GM12878 (cell line): ENCODE data around the gene TMEM256. TPM values are rescaled to one million over a fixed set of nuclear protein-coding genes. Genes with fewer than 3 reads are reported as not detected.

Source experiments
- ATAC-seq: fragments of 200-7000 bp; cut with Tn5 transposase; 3 replicates; pipeline ENCODE4 v1.9.1; 2020; ENCODE audit warnings: mild to moderate bottlenecking, moderate library complexity
- BruUV-seq: library from RNA; stranded (reverse); fragments of 400-500 nt; replicated peaks from 2 replicates; lab custom pipeline; 2021; lab: Mats Ljungman, UMichigan
- CTCF ChIA-PET: fragments of 300-600 bp; sonication (Branson Sonifier 250); formaldehyde crosslinking; extraction: SDS; loops from one replicate; lab custom pipeline; 2021; ENCODE audit warnings: inconsistent platforms; lab: Yijun Ruan, JAX
- POLR2A ChIA-PET: fragments of 350-600 bp; formaldehyde crosslinking; extraction: SDS; loops from one replicate; lab custom pipeline; 2021; ENCODE audit warnings: inconsistent platforms; lab: Charles Lee
- RAD21 ChIA-PET: fragments of 300-600 bp; sonication (Branson Sonifier 250); formaldehyde crosslinking; loops from one replicate; lab custom pipeline; 2023; ENCODE audit warnings: antibody characterized with exemption; ENCODE audit not compliant: unreplicated experiment; lab: Charles Lee
- SMC1A ChIA-PET: fragments of 300-600 bp; sonication (Branson Sonifier 250); formaldehyde crosslinking; loops from one replicate; lab custom pipeline; 2023; ENCODE audit not compliant: unreplicated experiment, uncharacterized antibody; lab: Charles Lee
- DNase-seq: peaks from one replicate; pipeline ENCODE4 v3.0.0-alpha.2; 2011; ENCODE audit warnings: low read depth, low spot score
- FAIRE-seq: peaks from 3 replicates; lab custom pipeline; 2011; peaks lifted over from hg19 to GRCh38; lab: Jason Lieb, UNC
- H2AFZ ChIP-seq: 2 replicates; pipeline ENCODE4 v1.6.0; 2011; ENCODE audit warnings: low read depth, low read length, control low read depth; ENCODE audit not compliant: control insufficient read depth
- H3K27ac ChIP-seq: 2 replicates; pipeline ENCODE4 v1.5.1; 2011; ENCODE audit warnings: control low read depth; ENCODE audit not compliant: control insufficient read depth, insufficient read depth
- H3K27me3 ChIP-seq, 2 experiments: replicated peaks in 1 of 2; 2 replicates each; pipeline versions ENCODE4 v1.6.0 to v1.6.1; 2011; ENCODE audit warnings: low read length in 1 of 2; ENCODE audit not compliant: control insufficient read depth in 2 of 2, insufficient read depth in 2 of 2
- H3K36me3 ChIP-seq, 2 experiments: 2 replicates each; pipeline ENCODE4 v1.5.1; 2011; ENCODE audit warnings: low read length in 1 of 2; ENCODE audit not compliant: control insufficient read depth in 2 of 2, insufficient read depth in 2 of 2
- H3K4me1 ChIP-seq: 2 replicates; pipeline ENCODE4 v1.6.1; 2011; ENCODE audit warnings: mild to moderate bottlenecking, low read length, moderate library complexity, mixed read lengths; ENCODE audit not compliant: control insufficient read depth, insufficient read depth
- H3K4me2 ChIP-seq: 2 replicates; pipeline ENCODE4 v1.6.0; 2011; ENCODE audit warnings: control low read depth; ENCODE audit not compliant: control insufficient read depth, insufficient read depth
- H3K4me3 ChIP-seq: fragments of 200-600 bp; sonication (generic); 2 replicates; pipeline ENCODE4 v1.5.1; 2016
- H3K79me2 ChIP-seq: 2 replicates; pipeline ENCODE4 v1.6.0; 2011; ENCODE audit warnings: low read length; ENCODE audit not compliant: control insufficient read depth, insufficient read depth
- H3K9ac ChIP-seq: 2 replicates; pipeline ENCODE4 v1.8.0; 2011; ENCODE audit warnings: low read length, control low read depth, mixed read lengths; ENCODE audit not compliant: control insufficient read depth, insufficient read depth
- H3K9me3 ChIP-seq: replicated peaks from 3 replicates; pipeline ENCODE4 v1.5.1; 2011; ENCODE audit warnings: mild to moderate bottlenecking, low read length; ENCODE audit not compliant: control insufficient read depth, insufficient read depth
- H4K20me1 ChIP-seq: 2 replicates; pipeline ENCODE4 v1.6.0; 2011; ENCODE audit not compliant: control insufficient read depth, insufficient read depth
- ASH2L ChIP-seq: fragments of 300-600, 200-600 bp; sonication (generic); IDR thresholded peaks from 2 replicates; pipeline ENCODE4 v1.6.1; 2017; ENCODE audit warnings: low read depth, mild to moderate bottlenecking, borderline replicate concordance
- BHLHE40 ChIP-seq, 2 experiments: fragments of 450-650 bp in 1 of 2; IDR thresholded peaks; 2 replicates each; pipeline ENCODE4 v1.6.1; 2011 to 2017; ENCODE audit warnings: low read depth in 2 of 2, borderline replicate concordance in 1 of 2, improper control_type of control experiment in 1 of 2, low read length in 1 of 2, mild to moderate bottlenecking in 1 of 2
- CBFB ChIP-seq: IDR thresholded peaks from 2 replicates; pipeline ENCODE4 v1.6.1; 2016; ENCODE audit warnings: antibody characterized with exemption, low read depth
- EGR1 ChIP-seq, 2 experiments: IDR thresholded peaks; 1 replicate in 1 of 2; 2 replicates in 1 of 2; pipeline ENCODE4 v1.6.1; 2011 to 2012; ENCODE audit warnings: low read depth in 2 of 2, low read length in 2 of 2, borderline replicate concordance in 1 of 2, mild to moderate bottlenecking in 1 of 2, moderate library complexity in 1 of 2
- ETV6 ChIP-seq, 2 experiments: fragments of 450-650 bp in 1 of 2; IDR thresholded peaks in 1 of 2; conservative IDR thresholded peaks in 1 of 2; 2 replicates each; pipeline ENCODE4 v1.6.1; 2014; ENCODE audit warnings: antibody characterized with exemption in 1 of 2, borderline replicate concordance in 1 of 2, low read depth in 1 of 2, mild to moderate bottlenecking in 1 of 2, moderate library complexity in 1 of 2
- POLR2A ChIP-seq: IDR thresholded peaks from 2 replicates; pipeline ENCODE4 v1.6.1; 2011; ENCODE audit warnings: low read depth, mild to moderate bottlenecking, low read length
- POLR2AphosphoS2 ChIP-seq: IDR thresholded peaks from 2 replicates; pipeline ENCODE4 v1.6.1; 2011; ENCODE audit warnings: low read depth, mild to moderate bottlenecking, low read length, improper control_type of control experiment, moderate library complexity
- SIX5 ChIP-seq: IDR thresholded peaks from 2 replicates; pipeline ENCODE4 v1.6.1; 2011; ENCODE audit warnings: mild to moderate bottlenecking, low read depth, low read length, moderate library complexity; ENCODE audit not compliant: severe bottlenecking
- SMARCA5 ChIP-seq: fragments of 450-650 bp; IDR thresholded peaks from 2 replicates; pipeline ENCODE4 v1.6.1; 2017; ENCODE audit warnings: mild to moderate bottlenecking
- STAT3 ChIP-seq: IDR thresholded peaks from 2 replicates; pipeline ENCODE4 v1.6.1; 2011; ENCODE audit warnings: low read depth, low read length, improper control_type of control experiment
- TARDBP ChIP-seq: IDR thresholded peaks from 2 replicates; pipeline ENCODE4 v1.6.1; 2016; ENCODE audit warnings: borderline replicate concordance
- WGBS: methylation state at CpG from one replicate; pipeline ENCODE4 v1.1.6; 2016; ENCODE audit warnings: low lambda C conversion rate; ENCODE audit not compliant: insufficient replicate concordance, insufficient coverage; ENCODE audit errors: missing lambda C conversion rate; 5-methylcytosine and 5-hydroxymethylcytosine counted together
- in situ Hi-C: fragments of 300-500 bp; cut with MboI; formaldehyde crosslinking; loops from 9 replicates; pipeline ENCODE4 v1.14.3; 2018; ENCODE audit warnings: mixed read lengths
- intact Hi-C: fragments of 100-400 bp; cut with micrococcal nuclease; formaldehyde crosslinking; loops from one replicate; pipeline ENCODE4 v1.14.2; 2022; ENCODE audit not compliant: unreplicated experiment
- polyA plus RNA-seq, 11 experiments: library from polyadenylated mRNA; depleted of rRNA in 4 of 11; unstranded in 6 of 11; stranded (reverse) in 5 of 11; fragments of >200 nt; fragmentation: Nextera tagmentation in 4 of 11; fragmentation: Illumina TruSeq in 1 of 11; extraction: Ambion mirVana in 4 of 11; extraction: Trizol in 1 of 11; gene quantifications; 1 replicate in 1 of 11; 2 replicates in 10 of 11; pipeline versions ENCODE4 v1.2.1 to v1.2.3, GENCODE V29; 2011 to 2016; ENCODE audit warnings: inconsistent platforms in 2 of 11, missing spikeins in 2 of 11, low read depth in 1 of 11
- total RNA-seq, 4 experiments: library from RNA; depleted of rRNA in 3 of 4; stranded (reverse); fragments of >200 nt in 3 of 4; fragmentation: Illumina TruSeq in 1 of 4; extraction: Trizol in 1 of 4; gene quantifications; 2 replicates each; pipeline versions ENCODE4 v1.2.1 to v1.2.3, GENCODE V29; 2013 to 2021
- TF ChIP-seq, protein P1 (sequence below): fragments of 450-650 bp; IDR thresholded peaks from 2 replicates; pipeline ENCODE4 v1.6.1; 2017; ENCODE audit warnings: mild to moderate bottlenecking

Gene TMEM256
- total and polyA plus RNA-seq, 10 of the 15 experiments (the other 5 are each of a cell fraction or from before 2014, with no cell fraction given), result 57.3 to 342 (median 95.7) TPM

DNA sequence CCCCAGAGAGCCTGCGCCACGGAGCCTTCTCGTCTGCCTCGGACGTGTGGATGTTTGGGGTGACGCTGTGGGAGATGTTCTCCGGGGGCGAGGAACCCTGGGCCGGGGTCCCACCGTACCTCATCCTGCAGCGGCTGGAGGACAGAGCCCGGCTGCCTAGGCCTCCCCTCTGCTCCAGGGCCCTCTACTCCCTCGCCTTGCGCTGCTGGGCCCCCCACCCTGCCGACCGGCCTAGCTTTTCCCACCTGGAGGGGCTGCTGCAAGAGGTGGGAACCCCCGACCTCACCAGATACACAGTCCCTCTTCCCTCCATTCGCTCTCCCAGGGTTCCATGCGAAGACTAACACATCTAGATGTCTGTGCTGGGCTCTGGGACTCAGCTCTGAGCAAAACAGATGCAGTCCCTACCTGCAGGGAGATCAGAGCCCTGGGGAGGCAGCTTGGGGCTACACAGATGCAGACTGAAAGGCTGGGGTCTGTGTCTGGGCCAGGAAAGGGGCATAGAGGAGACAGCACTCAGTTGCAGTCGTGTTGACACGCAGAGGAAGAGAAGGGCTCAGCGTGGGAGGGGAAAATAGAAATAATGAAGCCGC lies 19.3 kb downstream of the TMEM256 start:
- FAIRE-seq (no peak), DNase-seq (no peak)
- no peaks in the 10 kb centered on the region; the same call in 2 of the 3 replicates for H3K9me3 ChIP-seq
- ChIA-PET RAD21 (no interaction called here), SMC1A (no interaction called here)
- H3K79me2 ChIP-seq, result no peaks in the 10 kb centered on the region
- no peak overlapping the region for H3K27ac ChIP-seq
- H3K9ac ChIP-seq, result peak overlapping the region; percentile 38; the same call in 1 of the 2 replicates
- H4K20me1 ChIP-seq, result no peaks in the 10 kb centered on the region
- BruUV-seq, result no TSS peak
- peaks cover 8% of the 10 kb centered on the region; the same call in 1 of the 2 replicates for H3K4me1 ChIP-seq
- H3K27me3 ChIP-seq, result peaks cover 4 to 5% of the 10 kb centered on the region in 2 experiments; a peak in 3 of 4 replicates
- intact Hi-C loops, result no loop called here
- TF ChIP-seq SIX5 (no peak), CBFB (no peak), STAT3 (no peak), SMARCA5 (no peak)
- TF ChIP-seq, all 136 proteins: peak for 0
- Histone ChIP-seq H3K4me2 (peak overlapping the region; percentile 86), H2AFZ (peak overlapping the region; percentile 79), H3K4me3 (peak overlapping the region; percentile 53), H3K36me3 (no peaks in the 10 kb centered on the region)
- ChIA-PET POLR2A (interaction anchor here (0.6 kb wide), 1 partner anchor 19 kb away, joined by 3 read pairs; the partner anchor contains the start of gene TMEM256), CTCF (interaction anchor here (1.0 to 1.1 kb wide), 2 partner anchors 303 to 330 kb away, joined by 3 read pairs; partner anchors contain the start of gene TP53)
- 35% methylated on average over 23 of the region's 23 CpGs for WGBS
- in situ Hi-C loops, result no loop called here
- no peak for ATAC-seq

DNA sequence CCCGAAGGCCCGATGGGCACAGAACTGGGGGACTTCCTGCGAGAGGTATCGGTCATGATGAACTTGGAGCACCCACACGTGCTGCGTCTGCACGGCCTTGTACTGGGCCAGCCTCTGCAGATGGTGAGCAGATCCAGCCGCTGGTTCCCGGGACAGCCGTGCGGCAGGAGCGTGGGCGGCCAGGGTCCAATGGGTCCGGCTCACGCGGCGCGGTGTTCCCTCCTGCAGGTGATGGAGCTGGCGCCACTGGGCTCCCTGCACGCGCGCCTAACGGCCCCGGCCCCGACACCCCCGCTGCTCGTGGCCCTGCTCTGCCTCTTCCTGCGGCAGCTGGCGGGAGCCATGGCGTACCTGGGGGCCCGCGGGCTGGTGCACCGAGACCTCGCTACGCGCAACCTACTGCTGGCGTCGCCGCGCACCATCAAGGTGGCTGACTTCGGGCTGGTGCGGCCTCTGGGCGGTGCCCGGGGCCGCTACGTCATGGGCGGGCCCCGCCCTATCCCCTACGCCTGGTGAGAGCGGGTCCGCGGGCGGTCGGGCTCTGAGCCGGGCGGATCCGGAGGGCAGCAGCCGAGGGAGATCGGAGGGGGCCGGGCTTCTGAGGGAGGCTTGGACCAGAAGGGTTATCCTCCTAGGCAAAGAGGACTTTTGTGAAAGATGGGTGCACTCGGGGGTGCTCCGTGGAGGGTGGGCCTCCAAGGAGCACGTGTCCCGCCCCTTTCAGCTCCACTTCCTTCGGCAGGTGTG lies 20.0 kb downstream of the TMEM256 start:
- DNase-seq (no peak), ATAC-seq (peak; percentile 97), FAIRE-seq (no peak)
- intact Hi-C loops, result no loop called here
- Histone ChIP-seq H3K9ac (peak overlapping the region; percentile 38; the same call in 1 of the 2 replicates), H2AFZ (peak overlapping the region; percentile 79), H3K4me3 (peak overlapping the region; percentile 53), H3K4me2 (peak overlapping the region; percentile 86), H3K79me2 (no peaks in the 10 kb centered on the region), H3K36me3 (no peaks in the 10 kb centered on the region), H3K27ac (no peak overlapping the region), H3K27me3 (peaks cover 4 to 5% of the 10 kb centered on the region in 2 experiments; a peak in 3 of 4 replicates), H3K4me1 (peaks cover 8% of the 10 kb centered on the region; the same call in 1 of the 2 replicates), H3K9me3 (peaks cover 3% of the 10 kb centered on the region; the same call in 2 of the 3 replicates), H4K20me1 (no peaks in the 10 kb centered on the region)
- ChIA-PET SMC1A (interaction anchor here (0.6 kb wide), 1 partner anchor 357 kb away, joined by 3 read pairs; no protein-coding TSS in a partner anchor), RAD21 (no interaction called here), CTCF (interaction anchor here (1.1 kb wide), 1 partner anchor 304 kb away, joined by 3 read pairs; the partner anchor contains the start of gene TP53), POLR2A (interaction anchor here (0.6 kb wide), 1 partner anchor 20 kb away, joined by 3 read pairs; the partner anchor contains the start of gene TMEM256)
- in situ Hi-C loops, result no loop called here
- no TSS peak for BruUV-seq
- WGBS, result 6% methylated on average over 61 of the region's 65 CpGs
- TF ChIP-seq TARDBP (peak; percentile 26; the same call in 1 of the 2 replicates), ASH2L (no peak), POLR2AphosphoS2 (peak; percentile 29; the same call in 1 of the 2 replicates), ETV6 (conservative IDR thresholded peaks at IDR 0.05 in 1 of 2, IDR thresholded peaks at IDR 0.05 in 1 of 2; ENCODE audit: borderline replicate concordance in 1 of 2, low read depth in 1 of 2) (no peak), BHLHE40 (IDR thresholded peaks at IDR 0.05; ENCODE audit: borderline replicate concordance in 1 of 2, low read depth in 2 of 2, low read length in 1 of 2) (peak in 1 of 2 experiments; percentile 57; a peak in 2 of 4 replicates), POLR2A (peak; percentile 72), EGR1 (IDR thresholded peaks at IDR 0.05; ENCODE audit: borderline replicate concordance in 1 of 2, low read depth in 2 of 2, low read length in 2 of 2) (0 out of 3 replicates have a peak, but pooled peaks of 1 of the 2 experiments have one; percentile 33)
- TF ChIP-seq, protein P1, sequence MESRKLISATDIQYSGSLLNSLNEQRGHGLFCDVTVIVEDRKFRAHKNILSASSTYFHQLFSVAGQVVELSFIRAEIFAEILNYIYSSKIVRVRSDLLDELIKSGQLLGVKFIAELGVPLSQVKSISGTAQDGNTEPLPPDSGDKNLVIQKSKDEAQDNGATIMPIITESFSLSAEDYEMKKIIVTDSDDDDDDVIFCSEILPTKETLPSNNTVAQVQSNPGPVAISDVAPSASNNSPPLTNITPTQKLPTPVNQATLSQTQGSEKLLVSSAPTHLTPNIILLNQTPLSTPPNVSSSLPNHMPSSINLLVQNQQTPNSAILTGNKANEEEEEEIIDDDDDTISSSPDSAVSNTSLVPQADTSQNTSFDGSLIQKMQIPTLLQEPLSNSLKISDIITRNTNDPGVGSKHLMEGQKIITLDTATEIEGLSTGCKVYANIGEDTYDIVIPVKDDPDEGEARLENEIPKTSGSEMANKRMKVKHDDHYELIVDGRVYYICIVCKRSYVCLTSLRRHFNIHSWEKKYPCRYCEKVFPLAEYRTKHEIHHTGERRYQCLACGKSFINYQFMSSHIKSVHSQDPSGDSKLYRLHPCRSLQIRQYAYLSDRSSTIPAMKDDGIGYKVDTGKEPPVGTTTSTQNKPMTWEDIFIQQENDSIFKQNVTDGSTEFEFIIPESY, result no peak
